HFFc6 (cell line): ENCODE measurements around the gene GNA15. TPM values are rescaled to one million over a fixed set of nuclear protein-coding genes. Genes with fewer than 3 reads are reported as not detected.

ENCODE experiments used
- DNase-seq: peaks from one replicate; pipeline ENCODE4 v3.0.0-alpha.2; 2018
- H3K27ac Mint-ChIP-seq: 2 replicates; pipeline ENCODE4 v1.8.0; 2020; ENCODE audit warnings: mild to moderate bottlenecking, mixed read lengths
- H3K27me3 Mint-ChIP-seq: 2 replicates; pipeline ENCODE4 v1.8.0; 2021; ENCODE audit warnings: mild to moderate bottlenecking, moderate library complexity, mixed read lengths; ENCODE audit not compliant: insufficient read depth
- H3K36me3 Mint-ChIP-seq: 2 replicates; pipeline ENCODE4 v1.8.0; 2021; ENCODE audit warnings: low read depth, mixed read lengths
- H3K4me1 Mint-ChIP-seq: 2 replicates; pipeline ENCODE4 v1.8.0; 2020; ENCODE audit warnings: low read depth, mixed read lengths
- H3K4me3 Mint-ChIP-seq: 2 replicates; pipeline ENCODE4 v1.8.0; 2020; ENCODE audit warnings: mild to moderate bottlenecking, moderate library complexity, mixed read lengths
- H3K9me3 Mint-ChIP-seq: 2 replicates; pipeline ENCODE4 v1.8.0; 2020; ENCODE audit warnings: mild to moderate bottlenecking, mixed read lengths
- CTCF ChIP-seq: fragments of 200-600 bp; sonication (generic); IDR thresholded peaks from 2 replicates; pipeline ENCODE4 v1.5.0; 2021; ENCODE audit warnings: antibody characterized with exemption, mild to moderate bottlenecking
- total RNA-seq, 6 experiments: library from RNA; stranded (reverse); fragmentation: NEBNext Ultra II Directional; extraction: Animal tissue kit (Norgen Biotek cat#: 25700); gene quantifications; 2 replicates in 1 of 6; 3 replicates in 5 of 6; pipeline ENCODE4 v1.2.3, GENCODE V29; 2021

Gene GNA15
- total RNA-seq, 6 experiments from 2014 or later = not detected

GRCh38 chr19:3099347-3100145 lies 36.3 kb upstream of the GNA15 start:
- Mint-ChIP-seq H3K9me3 (no peaks in the 10 kb centered on the region), H3K36me3 (no peaks in the 10 kb centered on the region), H3K4me3 (peak overlapping the region; percentile 71), H3K27ac (peak overlapping the region; percentile 88; the same call in 1 of the 2 replicates), H3K4me1 (peaks cover 27% of the 10 kb centered on the region), H3K27me3 (0 out of 2 replicates have a peak, but pooled peaks cover under 1% of the 10 kb centered on the region)
- DNase-seq = no peak
- no peak for TF ChIP-seq CTCF

GRCh38 chr19:3100331-3100730 lies 35.5 kb upstream of the GNA15 start:
- Mint-ChIP-seq H3K27me3 (0 out of 2 replicates have a peak, but pooled peaks cover 2% of the 10 kb centered on the region), H3K4me3 (no peak overlapping the region), H3K36me3 (no peaks in the 10 kb centered on the region), H3K4me1 (peaks cover 27% of the 10 kb centered on the region), H3K27ac (no peak overlapping the region), H3K9me3 (no peaks in the 10 kb centered on the region)
- DNase-seq = no peak
- TF ChIP-seq CTCF = no peak

- Mint-ChIP-seq H3K4me1 (peaks cover 24% of the 10 kb centered on the region), H3K9me3 (no peaks in the 10 kb centered on the region), H3K4me3 (no peak overlapping the region), H3K36me3 (no peaks in the 10 kb centered on the region), H3K27ac (no peak overlapping the region), H3K27me3 (0 out of 2 replicates have a peak, but pooled peaks cover 2% of the 10 kb centered on the region)
- no peak for TF ChIP-seq CTCF
- DNase-seq = no peak
Measured at GRCh38 chr19:3100747-3101730, 34.8 kb upstream of the GNA15 start.

- no peaks in the 10 kb centered on the region for H3K9me3 Mint-ChIP-seq
- H3K36me3 Mint-ChIP-seq = no peaks in the 10 kb centered on the region
- peaks cover 21% of the 10 kb centered on the region for H3K4me1 Mint-ChIP-seq
- H3K27ac Mint-ChIP-seq = no peak overlapping the region
- DNase-seq = no peak
- no peak for TF ChIP-seq CTCF
- H3K4me3 Mint-ChIP-seq = no peak overlapping the region
- 0 out of 2 replicates have a peak, but pooled peaks cover 2% of the 10 kb centered on the region for H3K27me3 Mint-ChIP-seq
Measured at GRCh38 chr19:3102239-3103140, 33.3 kb upstream of the GNA15 start.

GRCh38 chr19:3104708-3104983 lies 31.2 kb upstream of the GNA15 start:
- Mint-ChIP-seq H3K36me3 (no peaks in the 10 kb centered on the region), H3K27me3 (peaks cover 2% of the 10 kb centered on the region; the same call in 1 of the 2 replicates), H3K4me1 (peaks cover 11% of the 10 kb centered on the region), H3K9me3 (no peaks in the 10 kb centered on the region), H3K27ac (no peak overlapping the region), H3K4me3 (no peak overlapping the region)
- TF ChIP-seq CTCF = no peak
- no peak for DNase-seq
